Measurements from ENCODE around the gene CD300LG.
A peak's percentile ranks its signal among the peaks of the same experiment; 100 is the strongest.

Gene CD300LG

GRCh38 chr17:43874293-43874692 is 27.3 kb downstream of the CD300LG start:
- no peak for DNase-seq (ENCODE audit: low spot score)
- no peak for TF ChIP-seq CTCF (IDR thresholded peaks at IDR 0.05; ENCODE audit: extremely low read depth, missing control alignments)

- DNase-seq (ENCODE audit: low spot score) = no peak
- TF ChIP-seq CTCF (IDR thresholded peaks at IDR 0.05; ENCODE audit: extremely low read depth, missing control alignments) = no peak
Measured at GRCh38 chr17:43875476-43876147, 28.6 kb downstream of the CD300LG start.

- TF ChIP-seq CTCF (IDR thresholded peaks at IDR 0.05; ENCODE audit: extremely low read depth, missing control alignments) = no peak
- no peak for DNase-seq (ENCODE audit: low spot score)
Measured at GRCh38 chr17:43877031-43877430, 30.1 kb downstream of the CD300LG start.

- no peak for TF ChIP-seq CTCF (IDR thresholded peaks at IDR 0.05; ENCODE audit: extremely low read depth, missing control alignments)
- no peak for DNase-seq (ENCODE audit: low spot score)
Measured at GRCh38 chr17:43877451-43878155, 30.6 kb downstream of the CD300LG start.

- TF ChIP-seq CTCF (IDR thresholded peaks at IDR 0.05; ENCODE audit: extremely low read depth, missing control alignments) = peak; percentile 95
- peak; percentile 83 for DNase-seq (ENCODE audit: low spot score)
Measured at GRCh38 chr17:43878260-43879175, 31.5 kb downstream of the CD300LG start.

- DNase-seq (ENCODE audit: low spot score) = no peak
- TF ChIP-seq CTCF (IDR thresholded peaks at IDR 0.05; ENCODE audit: extremely low read depth, missing control alignments) = no peak
Measured at GRCh38 chr17:43879723-43880419, 32.9 kb downstream of the CD300LG start.

Measured in GM20000 (cell line).